MV-4-11 (cell line): Measurements from ENCODE around the gene TBX15.

Source experiments
- DNase-seq: peaks from one replicate; lab custom pipeline; 2025; lab: John Stamatoyannopoulos, UW

Gene TBX15

DNA sequence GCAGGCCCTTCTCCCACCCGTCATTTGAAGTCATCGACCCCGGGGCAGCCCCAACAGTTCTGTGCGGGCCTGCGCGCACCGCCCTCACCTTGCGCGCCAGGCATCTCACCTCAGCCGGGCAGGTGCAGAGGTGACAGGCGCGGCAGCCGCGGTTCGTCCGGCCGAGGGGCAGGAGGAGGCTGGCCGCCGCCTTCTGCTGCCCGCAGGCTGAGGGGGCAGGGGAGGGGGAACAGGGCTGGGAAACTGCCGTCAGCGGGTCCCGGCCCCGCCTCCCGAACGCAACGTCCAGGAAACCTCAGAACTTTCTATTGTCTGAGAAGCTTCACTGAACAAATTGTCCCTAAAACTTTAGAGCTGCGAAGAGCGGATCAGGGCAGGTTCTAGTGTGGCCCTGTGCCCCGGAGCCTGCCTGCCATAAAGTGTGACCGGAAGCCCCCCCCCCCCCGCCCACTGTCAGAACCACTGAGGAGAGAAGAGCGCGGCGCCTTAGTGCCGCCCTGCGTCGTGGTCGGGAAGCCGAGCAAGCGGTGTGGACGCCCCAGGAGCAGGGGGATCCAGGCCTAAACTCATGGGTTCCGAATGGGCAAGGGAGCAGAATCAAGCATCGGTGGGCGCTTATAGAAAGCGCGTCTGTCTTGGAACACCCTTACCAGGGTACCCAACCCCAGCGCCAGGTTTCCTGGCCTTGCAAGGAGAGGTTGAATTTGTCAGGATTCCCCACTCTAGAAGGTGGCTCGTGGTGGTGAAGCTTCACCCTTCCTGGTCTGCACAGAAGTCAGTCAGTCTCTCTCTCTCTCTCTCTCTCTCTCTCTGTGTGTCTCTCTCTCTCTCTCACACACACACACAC lies 13.3 kb upstream of the TBX15 start:
- DNase-seq: peak; percentile 30

DNA sequence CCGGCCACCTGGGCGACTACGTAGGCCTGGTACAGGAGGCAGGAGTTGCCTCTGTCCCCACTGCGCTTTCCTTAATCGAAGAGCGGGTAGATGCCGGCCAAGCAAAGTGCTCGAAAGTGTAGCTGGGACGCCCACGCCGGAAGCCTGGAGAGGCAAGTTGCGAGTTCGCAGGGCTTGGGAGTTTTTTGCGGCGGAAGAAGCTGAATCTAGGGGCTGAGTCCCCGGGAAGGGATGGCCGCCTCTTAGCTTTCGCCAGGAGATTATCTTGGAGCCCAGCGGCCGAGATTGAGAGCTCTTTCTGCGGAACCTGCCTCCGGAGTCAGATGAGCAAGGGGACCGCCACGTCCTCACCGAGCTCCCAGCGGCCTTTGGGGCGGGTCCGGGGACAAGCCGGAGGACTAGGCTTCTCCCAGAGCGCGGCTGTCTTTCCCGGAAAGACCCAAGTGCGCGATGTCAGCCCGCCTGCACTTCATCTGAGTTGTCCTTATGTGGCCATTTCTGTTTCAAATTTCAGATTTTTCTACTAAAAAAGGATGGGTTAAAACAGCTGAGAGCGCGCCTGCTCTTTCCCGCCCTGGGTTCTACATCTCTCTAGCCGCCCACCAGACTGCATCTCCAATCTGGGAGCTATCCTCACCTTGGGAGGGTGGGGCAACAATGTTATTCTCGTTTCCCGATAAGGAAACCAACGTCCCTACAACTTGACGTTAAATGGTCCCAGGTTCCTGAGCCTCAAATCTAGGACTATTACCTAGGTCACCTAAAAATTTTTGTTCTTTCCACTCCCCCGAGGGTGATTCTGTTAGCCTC lies 12.4 kb upstream of the TBX15 start:
- no peak for DNase-seq

DNA sequence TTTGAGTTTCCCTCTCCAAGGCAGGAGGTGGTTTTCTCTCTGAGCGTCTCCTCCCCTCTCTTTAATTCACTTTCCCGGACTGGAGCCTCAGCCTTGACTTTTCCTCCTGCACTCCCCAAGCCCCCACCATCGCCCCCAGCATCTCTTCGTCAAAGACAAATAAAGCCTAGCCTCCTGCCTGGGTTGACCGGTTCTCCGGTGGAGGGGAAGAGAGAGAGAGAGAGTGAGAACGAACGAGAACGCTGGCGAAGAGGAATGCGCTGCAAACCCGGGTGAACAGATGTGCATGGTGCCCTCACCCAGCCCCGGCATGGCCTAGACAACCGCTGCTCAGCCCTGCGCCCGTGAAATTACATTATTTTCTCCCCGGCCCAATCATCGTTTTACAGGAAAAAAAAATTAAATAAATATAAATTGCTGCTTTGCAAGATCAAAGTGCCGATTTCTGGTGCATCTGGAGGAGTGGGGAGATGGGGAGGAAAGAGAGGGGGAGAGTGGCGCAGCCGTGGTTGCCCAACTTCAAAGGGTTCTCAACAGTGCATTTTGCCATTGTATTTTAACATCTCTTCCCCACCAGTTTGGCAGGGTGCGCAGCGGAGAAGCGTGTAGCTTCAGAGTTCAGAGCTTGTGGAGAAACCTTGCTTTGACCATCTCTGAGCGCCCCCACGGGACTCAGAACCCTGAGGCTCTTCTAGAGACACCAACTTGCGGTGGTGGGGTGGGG lies 11.4 kb upstream of the TBX15 start:
- DNase-seq: no peak

DNA sequence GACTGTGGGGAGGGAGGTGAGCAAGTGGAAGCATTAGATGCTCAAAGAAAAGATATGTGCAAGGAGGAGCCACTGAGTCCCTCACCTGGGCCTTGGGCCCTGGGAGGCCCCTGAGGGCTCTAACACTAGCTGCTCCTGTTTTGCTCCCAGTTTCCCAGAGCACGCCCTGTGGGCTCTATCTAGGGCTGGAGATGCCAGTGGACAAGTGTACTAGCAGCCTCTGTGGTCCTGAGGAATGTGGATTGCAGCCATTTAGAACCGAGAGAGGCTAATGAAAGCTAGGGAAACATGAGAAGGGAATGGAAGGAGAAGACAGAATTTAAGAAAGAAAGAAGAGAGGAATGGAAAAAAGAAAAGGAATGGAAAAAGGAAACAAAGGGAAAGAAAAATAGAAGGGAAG lies 10.0 kb upstream of the TBX15 start:
- no peak for DNase-seq

DNA sequence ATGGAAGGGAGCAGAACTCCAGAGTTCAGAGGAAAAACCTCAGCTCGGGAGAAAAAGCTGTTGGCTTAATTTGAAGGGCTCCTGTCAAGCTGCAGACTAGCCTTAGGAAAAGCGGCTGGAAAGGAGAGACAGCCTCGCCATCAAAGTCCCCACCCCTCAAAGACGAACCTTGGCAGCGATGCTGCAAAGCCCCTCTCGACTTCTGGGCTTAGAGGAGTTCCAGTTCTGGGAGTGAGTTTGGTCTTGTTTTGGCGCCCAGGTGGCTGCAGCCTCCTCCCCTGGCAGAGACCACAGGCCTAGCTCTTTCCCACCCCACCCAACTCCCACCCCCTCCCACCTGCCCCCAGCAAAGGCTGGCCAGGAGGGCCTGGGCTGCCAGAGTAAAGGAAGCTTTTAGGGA lies 9.1 kb upstream of the TBX15 start:
- DNase-seq: no peak

DNA sequence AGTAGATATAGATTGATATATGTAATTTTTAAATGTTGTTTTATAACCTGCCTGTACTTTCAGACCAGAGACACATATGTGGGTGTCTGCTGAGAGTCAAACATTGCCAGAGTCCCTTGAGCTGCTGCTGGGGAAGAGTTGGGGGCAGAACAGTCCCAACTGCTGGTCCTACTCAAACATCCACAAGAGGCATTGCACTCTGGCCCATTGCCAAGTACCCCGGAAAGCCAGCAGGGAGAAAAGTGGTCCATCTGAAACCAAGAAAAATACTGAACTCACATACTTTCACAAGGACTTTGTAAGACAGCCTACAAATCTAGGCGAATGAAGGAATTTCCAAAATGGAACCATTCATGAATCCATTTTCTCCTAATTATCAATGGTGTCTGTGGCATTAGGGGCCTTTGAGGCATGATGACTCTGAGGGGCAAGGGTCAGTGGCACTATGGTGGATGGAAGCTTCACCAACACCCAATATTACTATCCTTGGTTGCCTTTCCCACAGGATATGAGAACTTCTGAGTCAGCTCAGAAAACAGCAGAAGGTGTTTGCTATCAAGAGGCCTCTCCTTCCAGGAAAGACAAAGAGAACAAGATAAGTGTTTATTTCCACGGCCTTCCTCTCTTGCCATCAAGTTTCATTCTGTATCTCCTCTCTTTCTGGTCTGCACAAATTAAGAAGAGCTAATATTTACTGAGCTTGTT lies 7.3 kb upstream of the TBX15 start:
- no peak for DNase-seq

DNA sequence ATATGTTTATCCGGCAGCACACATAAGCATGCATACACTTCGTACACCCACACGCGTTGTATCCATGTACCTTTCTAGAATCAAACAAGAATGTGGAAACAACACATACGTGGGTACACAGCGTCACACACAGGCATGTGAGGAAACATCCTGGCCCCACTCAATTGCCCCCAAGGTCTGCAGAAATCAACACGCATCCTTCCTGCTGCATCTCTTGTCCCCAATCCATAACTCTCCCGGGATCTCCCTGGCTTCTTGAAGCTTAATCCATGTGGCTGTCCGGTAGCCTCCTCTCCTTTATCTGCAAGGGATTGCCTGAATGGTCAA lies 5.5 kb upstream of the TBX15 start:
- no peak for DNase-seq

DNA sequence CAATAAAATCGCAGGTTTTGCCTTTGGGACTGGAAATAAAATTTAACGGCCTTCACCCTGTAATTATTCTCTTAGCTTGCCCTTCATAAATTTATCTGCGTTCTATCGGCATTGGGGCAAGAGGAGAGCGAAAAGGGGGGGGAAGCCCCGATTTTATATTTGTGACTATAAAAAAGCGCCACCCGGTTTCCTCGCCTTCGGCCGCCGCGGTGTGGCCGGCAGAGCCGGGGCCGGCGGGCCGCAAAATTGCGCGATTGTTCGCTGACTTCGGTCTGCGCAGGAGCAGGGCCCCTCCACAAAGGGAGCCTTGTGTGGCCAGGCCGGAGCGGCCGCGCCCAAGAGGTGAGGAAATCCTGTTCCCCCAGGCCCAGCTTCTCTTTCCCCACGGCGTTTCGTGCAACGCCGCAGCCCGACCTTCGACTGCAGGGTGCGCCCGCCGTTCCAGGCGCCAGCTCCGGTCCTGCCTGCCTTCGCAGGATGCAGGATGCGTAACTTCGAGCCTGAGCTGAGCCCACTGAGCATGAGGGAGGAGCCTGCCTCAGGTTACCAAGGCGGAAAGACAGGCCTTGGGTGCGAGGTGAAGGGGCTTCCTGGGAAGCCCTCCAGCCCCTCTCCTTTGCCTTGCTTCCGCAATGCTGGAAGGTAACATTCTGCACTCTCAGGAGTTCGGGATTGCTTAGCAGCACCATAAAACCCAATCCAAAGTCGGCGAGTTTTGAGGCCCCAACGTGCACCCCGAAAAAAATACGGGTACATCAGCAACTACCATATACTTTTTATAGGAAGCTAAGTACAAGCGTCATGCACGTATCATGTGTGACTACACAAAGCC lies 4.9 kb upstream of the TBX15 start:
- DNase-seq: no peak

DNA sequence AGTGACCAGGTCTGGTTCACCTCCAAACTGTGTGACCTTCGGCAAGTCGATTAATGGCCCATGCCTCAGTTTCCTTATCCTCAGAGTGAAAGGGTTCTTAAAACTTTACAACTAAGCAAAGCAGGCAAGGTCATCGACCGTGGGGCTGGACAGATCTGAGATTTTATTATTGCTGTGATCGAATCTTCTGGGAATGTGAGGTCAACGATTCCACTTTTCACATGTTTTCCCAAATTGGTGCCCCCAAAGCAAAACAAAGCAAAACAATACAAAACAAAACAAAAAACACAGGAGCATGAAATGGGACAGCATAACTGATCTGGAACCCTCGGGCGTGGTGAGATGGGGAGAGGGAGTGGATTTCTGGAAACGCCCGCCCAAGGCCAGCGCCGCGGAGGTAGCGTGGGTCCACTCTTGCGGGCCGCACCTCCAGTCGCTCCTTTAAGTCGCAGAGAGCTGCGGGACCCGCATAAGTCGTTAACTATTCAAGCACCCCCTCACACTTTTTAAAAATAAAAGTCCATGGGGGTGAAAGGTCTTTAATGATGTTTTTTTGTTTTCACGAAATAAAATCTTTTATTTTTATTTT lies 4.2 kb upstream of the TBX15 start:
- DNase-seq: no peak

DNA sequence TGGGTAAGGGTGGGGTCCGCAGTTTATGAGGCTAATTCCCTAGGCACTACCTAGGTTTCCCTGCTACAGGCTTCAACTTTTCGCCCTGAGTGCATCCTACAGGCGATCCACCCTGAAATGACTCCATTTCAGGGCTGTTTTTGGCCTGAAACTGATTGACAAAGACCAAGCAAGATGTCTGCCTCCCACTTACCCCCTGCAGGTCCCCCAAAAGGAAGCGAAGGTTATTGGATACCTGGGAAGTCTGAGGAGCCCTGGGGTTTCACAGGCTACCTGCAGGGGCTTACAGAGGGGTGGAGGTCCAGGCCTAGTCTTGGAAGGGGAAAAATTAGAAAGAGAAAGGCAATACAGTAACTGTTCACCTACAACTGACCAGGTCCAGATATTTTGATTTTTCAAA lies 3.3 kb upstream of the TBX15 start:
- DNase-seq: no peak

DNA sequence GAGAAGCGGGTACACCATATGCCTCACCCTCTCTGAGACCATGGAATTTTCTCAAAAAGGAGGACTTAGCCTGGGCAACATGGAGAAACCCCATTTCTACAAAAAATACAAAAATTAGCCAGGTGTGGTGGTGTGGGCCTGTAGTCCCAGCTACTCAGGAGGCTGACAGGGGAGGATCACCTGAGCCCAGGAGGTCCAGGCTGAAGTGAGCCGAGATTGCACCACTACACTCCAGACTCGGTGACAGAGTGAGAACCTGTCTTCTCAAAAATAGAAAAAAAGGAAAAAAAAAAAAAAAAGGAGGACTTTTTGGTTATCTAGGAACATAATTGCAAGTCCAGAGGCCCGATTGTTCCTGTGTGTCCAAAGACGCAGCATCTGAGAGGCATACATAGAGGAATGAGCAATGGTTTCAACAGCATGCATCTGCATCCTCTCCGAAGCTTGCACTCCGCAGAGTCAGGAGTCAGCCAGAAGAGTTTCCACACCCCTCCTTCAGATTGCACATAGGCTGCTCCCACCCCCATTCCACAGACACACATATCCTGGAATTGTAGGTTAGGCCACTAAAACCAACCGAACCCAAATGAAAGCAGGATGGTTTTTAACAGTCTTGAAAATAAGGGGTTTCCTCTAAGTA lies 2.5 kb upstream of the TBX15 start:
- no peak for DNase-seq

DNA sequence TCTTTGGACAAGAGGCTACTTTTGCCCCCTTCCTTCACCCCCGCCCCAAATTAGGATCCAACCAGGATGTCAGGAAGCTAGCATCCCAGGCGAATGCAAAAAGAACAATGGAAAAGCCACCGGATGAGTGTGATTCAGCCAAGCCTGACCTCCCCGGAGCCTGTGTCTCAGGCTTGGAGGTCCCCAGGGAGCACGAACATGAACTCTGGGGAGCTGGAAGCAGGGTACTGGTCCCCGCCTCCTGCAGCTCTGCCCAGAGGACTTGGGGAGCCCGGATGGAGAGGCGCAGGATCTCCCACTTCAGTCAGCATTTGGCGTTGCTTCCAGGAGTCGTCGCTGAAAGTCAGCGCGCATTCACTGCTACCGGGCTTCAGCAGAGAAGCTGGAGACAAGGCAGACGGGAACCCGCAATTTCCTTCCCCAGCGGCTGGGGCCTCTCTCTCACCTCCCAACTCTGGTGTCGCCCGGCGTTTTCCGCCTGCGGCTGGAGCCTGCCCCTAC lies 1.8 kb upstream of the TBX15 start:
- peak; percentile 8 for DNase-seq

DNA sequence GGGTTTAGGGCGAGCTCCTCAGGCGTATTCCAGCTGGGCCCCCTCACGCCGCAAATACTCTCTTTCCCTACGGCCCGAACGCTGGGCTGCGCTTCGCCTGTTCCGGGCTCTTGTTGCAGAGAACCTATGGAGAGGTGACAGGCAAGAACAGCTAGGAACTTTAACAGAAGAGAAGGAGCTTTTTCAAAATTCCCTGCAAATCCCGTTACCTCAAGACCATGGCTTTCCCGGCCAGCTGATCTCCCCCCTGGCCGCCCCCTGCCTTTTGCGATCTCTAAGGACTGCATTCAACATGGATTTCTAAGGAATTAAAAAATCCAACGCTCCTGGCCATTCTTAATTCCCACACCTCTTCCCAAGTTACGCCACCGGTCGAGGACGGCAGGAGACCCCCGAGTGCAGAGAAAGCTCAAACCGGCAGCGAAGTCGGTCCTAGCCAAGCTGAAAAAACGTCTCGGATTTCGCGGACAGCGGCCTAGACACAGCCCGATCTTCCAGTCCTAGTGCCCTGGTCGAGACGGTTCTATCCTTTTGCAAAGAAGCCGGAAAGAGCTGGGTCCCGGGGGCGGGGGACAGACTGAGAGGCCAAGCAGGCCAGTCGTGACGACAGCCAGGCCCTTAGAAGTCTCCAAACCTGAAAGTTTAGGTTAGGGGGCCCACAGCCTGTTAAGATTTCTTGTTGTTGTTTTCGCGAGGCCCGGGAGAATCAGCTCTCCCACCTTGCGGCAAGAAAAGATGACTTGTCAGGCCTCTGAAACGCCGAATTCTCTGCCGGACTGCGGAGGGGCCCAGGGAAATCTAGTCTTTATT lies 1.1 kb upstream of the TBX15 start:
- DNase-seq: no peak

DNA sequence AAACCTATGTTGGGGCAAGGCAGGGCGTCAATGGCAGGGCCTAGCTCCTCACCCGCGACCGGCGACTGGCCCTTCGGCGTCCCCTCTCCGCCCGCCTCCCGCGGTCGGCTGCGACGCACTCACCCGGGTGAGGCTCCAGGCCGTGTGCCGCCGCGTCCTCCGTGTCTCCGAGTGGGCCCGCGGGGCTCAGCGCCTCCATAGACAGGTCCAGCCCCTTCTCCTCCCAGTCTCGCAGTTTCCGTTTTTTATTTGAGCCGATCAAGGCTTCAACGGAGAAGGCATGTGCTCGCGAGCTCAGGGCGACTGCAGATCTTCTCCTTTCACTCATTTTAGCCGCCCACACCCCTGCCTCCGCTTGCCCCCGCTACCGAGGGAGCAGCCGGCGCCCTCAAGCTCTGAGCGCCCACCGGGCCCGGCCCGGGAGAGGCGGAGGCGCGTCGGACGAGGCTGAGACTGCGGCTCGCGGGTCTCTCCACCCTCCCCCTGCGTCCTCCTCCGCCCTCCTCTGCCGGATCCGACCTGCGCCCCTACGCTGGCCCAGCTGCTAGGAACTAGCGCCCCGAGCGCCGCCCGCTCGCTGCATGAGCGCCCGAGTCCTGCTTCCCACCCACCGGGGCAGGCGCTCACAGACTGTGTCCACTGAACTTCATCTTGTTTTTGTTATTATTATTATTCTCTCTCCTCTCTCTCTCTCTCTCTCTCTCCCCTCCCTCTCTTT lies 516 bp downstream of the TBX15 start:
- no peak for DNase-seq

DNA sequence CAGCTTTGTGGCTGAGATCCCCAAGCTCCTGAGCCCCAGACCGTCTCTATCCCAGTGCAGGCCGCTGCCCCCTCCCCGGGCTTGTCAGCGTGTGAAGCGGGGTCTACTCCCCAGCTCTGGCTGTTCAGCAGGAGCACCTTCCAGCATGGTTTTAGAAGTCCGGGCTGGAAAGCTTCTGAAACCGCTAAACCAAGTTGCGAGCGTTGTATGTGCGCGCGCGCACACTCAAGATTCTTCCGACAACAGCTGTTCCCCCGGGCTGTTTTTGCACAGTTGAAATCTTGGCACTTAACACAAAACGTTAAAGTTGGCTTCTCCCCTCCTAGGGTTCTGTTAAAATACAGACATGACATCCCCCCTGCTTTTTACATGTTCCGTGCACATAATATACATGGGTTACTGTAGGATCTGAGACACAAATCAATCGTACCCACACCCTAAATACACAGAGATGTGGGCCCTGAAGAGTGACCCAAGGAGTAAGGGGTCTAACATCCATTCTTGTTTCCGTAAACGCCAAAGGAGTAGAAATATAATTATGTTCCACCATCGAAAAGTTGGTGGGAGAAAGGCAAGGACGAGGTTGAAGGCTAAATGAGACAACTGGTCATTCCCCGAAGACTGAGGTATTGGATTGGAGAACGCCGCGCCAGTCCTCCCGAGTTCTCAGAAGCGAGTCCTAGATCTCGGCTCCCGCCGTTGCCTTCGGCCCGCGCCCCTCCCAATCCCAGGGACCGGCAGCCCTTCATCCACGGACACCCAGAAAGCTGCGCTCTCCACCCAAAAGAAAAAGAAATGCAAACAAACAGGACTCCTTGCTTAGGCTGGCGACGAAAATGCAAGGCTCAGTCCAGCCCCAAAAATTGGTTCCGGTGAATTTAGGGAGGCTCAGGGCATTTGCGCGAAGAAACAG lies 1.3 kb downstream of the TBX15 start:
- DNase-seq: no peak

DNA sequence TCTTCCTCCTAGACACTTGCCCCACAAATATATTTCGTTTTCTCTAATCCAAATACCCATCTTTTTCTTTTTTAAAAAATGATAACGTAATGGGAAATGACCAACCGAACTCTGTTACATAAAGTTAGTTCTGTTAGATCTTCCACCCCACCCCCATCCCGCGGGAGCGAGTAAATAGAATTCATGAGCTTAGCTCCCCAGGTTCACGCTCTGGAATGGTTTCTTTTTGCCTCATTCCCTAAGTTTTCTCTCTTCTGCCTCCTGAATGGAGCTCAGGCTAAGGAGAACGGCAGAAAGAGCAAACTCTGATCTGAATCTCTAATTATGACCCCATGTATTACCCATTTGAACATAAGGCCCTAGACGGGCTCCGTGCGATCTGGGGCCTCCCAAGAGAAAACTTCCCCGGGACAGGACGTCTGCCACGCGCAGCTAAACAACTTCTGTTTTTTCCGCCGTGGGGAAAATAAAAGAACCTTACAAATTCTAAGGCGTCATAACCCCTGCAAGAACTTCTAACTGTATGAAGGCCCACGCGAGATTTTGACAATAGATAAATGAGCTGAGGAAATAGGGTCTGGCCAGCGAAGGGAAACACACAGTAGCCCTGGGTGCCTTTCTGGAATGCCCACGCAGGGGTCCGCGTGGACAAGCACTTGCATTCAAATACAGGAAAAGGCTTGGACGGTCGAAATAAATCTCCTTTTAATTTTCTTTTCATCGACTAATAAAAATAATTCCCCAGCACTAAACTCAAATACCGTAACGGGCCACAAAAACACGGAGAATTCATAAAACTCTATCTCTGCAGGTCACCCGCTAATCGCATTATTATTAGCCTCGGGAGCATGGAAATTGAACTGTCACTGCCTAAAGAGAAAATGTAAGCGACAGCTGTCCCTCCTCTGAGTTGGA lies 2.2 kb downstream of the TBX15 start:
- DNase-seq: no peak
